A673 (cell line): ENCODE results near the gene NLN. TPM values are rescaled to one million over a fixed set of nuclear protein-coding genes. Genes with fewer than 3 reads are reported as not detected.
"Not testable (repeated sequence)": the region's sequence is repeated elsewhere in the genome, so short reads cannot be mapped to it uniquely, and the experiment has no call there.

Source experiments
- BruUV-seq: library from RNA; stranded (reverse); fragments of 400-500 nt; replicated peaks from 2 replicates; lab custom pipeline; 2021; lab: Mats Ljungman, UMichigan
- CTCF ChIA-PET: fragments of 300-600 bp; sonication (Branson Sonifier 250); formaldehyde crosslinking; loops from one replicate; lab custom pipeline; 2022; ENCODE audit warnings: antibody characterized with exemption; lab: Charles Lee
- POLR2A ChIA-PET: fragments of 300-600 bp; sonication (Branson Sonifier 250); formaldehyde crosslinking; loops from one replicate; lab custom pipeline; 2022; ENCODE audit warnings: antibody characterized with exemption; ENCODE audit not compliant: low non-redundant PET; lab: Charles Lee
- DNase-seq: peaks from one replicate; pipeline ENCODE4 v3.0.0-alpha.2; 2015; ENCODE audit warnings: low spot score
- H3K27ac ChIP-seq: fragments of 200-600 bp; sonication (generic); 2 replicates; pipeline ENCODE4 v1.5.1; 2016; ENCODE audit warnings: mixed run types, low read depth, mild to moderate bottlenecking, mixed read lengths, antibody characterized with exemption, low read length; ENCODE audit not compliant: poor library complexity, severe bottlenecking
- H3K27me3 ChIP-seq: fragments of 200-600 bp; sonication (generic); replicated peaks from 2 replicates; pipeline ENCODE4 v1.6.1; 2017; ENCODE audit warnings: mixed run types, low read depth, mild to moderate bottlenecking, mixed read lengths, antibody characterized with exemption, low read length; ENCODE audit not compliant: insufficient read depth, poor library complexity
- H3K36me3 ChIP-seq: fragments of 200-600 bp; sonication (generic); 2 replicates; pipeline ENCODE4 v1.6.1; 2016; ENCODE audit warnings: mixed run types, mild to moderate bottlenecking, mixed read lengths, antibody characterized with exemption, low read length; ENCODE audit not compliant: insufficient read depth, poor library complexity, severe bottlenecking
- H3K4me1 ChIP-seq: fragments of 200-600 bp; sonication (generic); 2 replicates; pipeline ENCODE4 v1.6.1; 2017; ENCODE audit warnings: mixed run types, mild to moderate bottlenecking, mixed read lengths, antibody characterized with exemption, low read length; ENCODE audit not compliant: insufficient read depth, poor library complexity, severe bottlenecking
- H3K4me3 ChIP-seq: fragments of 200-600 bp; sonication (generic); 2 replicates; pipeline ENCODE4 v1.5.1; 2016; ENCODE audit warnings: low read depth, mixed run types, mild to moderate bottlenecking, mixed read lengths, low read length; ENCODE audit not compliant: poor library complexity, severe bottlenecking
- H3K9me3 ChIP-seq: fragments of 200-600 bp; sonication (generic); 2 replicates; pipeline ENCODE4 v1.6.1; 2016; ENCODE audit warnings: mixed run types, low read depth, mild to moderate bottlenecking, mixed read lengths, antibody characterized with exemption, low read length; ENCODE audit not compliant: poor library complexity, severe bottlenecking
- CTCF ChIP-seq: fragments of 300-800, 200-600 bp; sonication (generic); conservative IDR thresholded peaks from 2 replicates; pipeline ENCODE4 v1.5.1; 2017; ENCODE audit warnings: low read depth, mild to moderate bottlenecking, antibody characterized with exemption, low read length, moderate library complexity, mixed read lengths
- EZH2 ChIP-seq: fragments of 200-600 bp; sonication (generic); IDR thresholded peaks from 2 replicates; pipeline ENCODE4 v1.6.1; 2017; ENCODE audit warnings: borderline replicate concordance, low read depth, mild to moderate bottlenecking, mixed read lengths, antibody characterized with exemption, low read length; ENCODE audit not compliant: poor library complexity, severe bottlenecking
- intact Hi-C: fragments of 100-400 bp; cut with micrococcal nuclease; formaldehyde crosslinking; loops from one replicate; pipeline ENCODE4 v1.10.0; 2022; ENCODE audit not compliant: unreplicated experiment
- total RNA-seq: library from RNA; stranded (reverse); gene quantifications from 2 replicates; pipeline ENCODE4 v1.2.3, GENCODE V29; 2021

Gene NLN
- total RNA-seq, 1 experiment from 2014 or later = 99.9 TPM

GRCh38 chr5:65835191-65835590 lies 113.2 kb downstream of the NLN start:
- H3K27ac ChIP-seq = no peak overlapping the region
- no peaks in the 10 kb centered on the region for H3K9me3 ChIP-seq
- DNase-seq = no peak
- TF ChIP-seq CTCF (no peak), EZH2 (no peak)
- intact Hi-C loops = no loop called here
- no peak overlapping the region for H3K4me3 ChIP-seq
- ChIA-PET POLR2A (interaction anchor here (0.6 kb wide), 1 partner anchor 385 kb away, joined by 3 read pairs; no protein-coding TSS in a partner anchor), CTCF (interaction anchor here (0.6 kb wide), 1 partner anchor 705 kb away, joined by 3 read pairs; no protein-coding TSS in a partner anchor)
- no peaks in the 10 kb centered on the region for H3K36me3 ChIP-seq
- H3K4me1 ChIP-seq = no peaks in the 10 kb centered on the region
- no TSS peak for BruUV-seq
- no peaks in the 10 kb centered on the region for H3K27me3 ChIP-seq

- intact Hi-C loops = no loop called here
- DNase-seq = no peak
- Histone ChIP-seq H3K4me3 (no peak overlapping the region), H3K27ac (no peak overlapping the region), H3K9me3 (no peaks in the 10 kb centered on the region), H3K27me3 (no peaks in the 10 kb centered on the region), H3K36me3 (no peaks in the 10 kb centered on the region), H3K4me1 (no peaks in the 10 kb centered on the region)
- ChIA-PET CTCF (no interaction called here), POLR2A (no interaction called here)
- no TSS peak for BruUV-seq
- TF ChIP-seq EZH2 (no peak), CTCF (no peak)
Observed at GRCh38 chr5:65837139-65837538, 115.1 kb downstream of the NLN start.

GRCh38 chr5:65839170-65839569 lies 117.2 kb downstream of the NLN start:
- H3K27me3 ChIP-seq, POLR2A ChIA-PET, H3K4me3 ChIP-seq, BruUV-seq, H3K36me3 ChIP-seq, DNase-seq, H3K27ac ChIP-seq, H3K4me1 ChIP-seq, intact Hi-C loops, H3K9me3 ChIP-seq, CTCF ChIA-PET: not testable (repeated sequence)

- DNase-seq = no peak
- CTCF ChIA-PET = no interaction called here
- Histone ChIP-seq H3K36me3 (no peaks in the 10 kb centered on the region), H3K9me3 (no peaks in the 10 kb centered on the region), H3K4me1 (no peaks in the 10 kb centered on the region), H3K4me3 (no peak overlapping the region), H3K27ac (no peak overlapping the region), H3K27me3 (no peaks in the 10 kb centered on the region)
- intact Hi-C loops = no loop called here
- no peak for TF ChIP-seq EZH2
- TF ChIP-seq CTCF = no peak
- BruUV-seq = no TSS peak
- POLR2A ChIA-PET = no interaction called here
Observed at GRCh38 chr5:65840071-65840470, 118.1 kb downstream of the NLN start.

GRCh38 chr5:65844763-65845162 lies 122.8 kb downstream of the NLN start:
- H3K9me3 ChIP-seq, H3K27ac ChIP-seq, DNase-seq, H3K27me3 ChIP-seq, H3K36me3 ChIP-seq, CTCF ChIA-PET, H3K4me3 ChIP-seq, BruUV-seq, intact Hi-C loops, H3K4me1 ChIP-seq, POLR2A ChIA-PET: not testable (repeated sequence)
